HepG2 (cell line): ENCODE results near the gene ZSWIM6. TPM values are rescaled to one million over a fixed set of nuclear protein-coding genes. Genes with fewer than 3 reads are reported as not detected.

Experiments
- EEA1 ChIP-seq: sonication (generic); formaldehyde crosslinking; IDR thresholded peaks from 2 replicates; pipeline ENCODE4 v1.5.1; 2020; ENCODE audit warnings: mild to moderate bottlenecking, missing genetic modification reagents, borderline replicate concordance
- GFI1 ChIP-seq: sonication (generic); formaldehyde crosslinking; IDR thresholded peaks from 2 replicates; pipeline ENCODE4 v1.5.0; 2020; ENCODE audit warnings: missing genetic modification reagents, mild to moderate bottlenecking, borderline replicate concordance
- HMG20B ChIP-seq: conservative IDR thresholded peaks from 2 replicates; pipeline ENCODE4 v1.6.1; 2016; ENCODE audit warnings: missing genetic modification reagents, missing compliant biosample characterization
- HOMEZ ChIP-seq: IDR thresholded peaks from 2 replicates; pipeline ENCODE4 v1.6.1; 2016; ENCODE audit warnings: low read depth
- HOXA3 ChIP-seq: sonication (generic); formaldehyde crosslinking; IDR thresholded peaks from 2 replicates; pipeline ENCODE4 v1.5.0; 2020; ENCODE audit warnings: missing genetic modification reagents
- MBNL3 ChIP-seq: fragments of 250-450 bp; sonication (Bioruptor Pico); conservative IDR thresholded peaks from 2 replicates; pipeline ENCODE4 v1.8.0; 2022; ENCODE audit warnings: mild to moderate bottlenecking, inconsistent platforms
- RBAK ChIP-seq: sonication (generic); formaldehyde crosslinking; IDR thresholded peaks from 2 replicates; pipeline ENCODE4 v1.5.1; 2020; ENCODE audit warnings: mild to moderate bottlenecking, missing genetic modification reagents
- SMARCC2 ChIP-seq: fragments of 450-650 bp; IDR thresholded peaks from 2 replicates; pipeline ENCODE4 v1.6.1; 2017; ENCODE audit warnings: antibody characterized with exemption, mild to moderate bottlenecking
- TBX2 ChIP-seq: sonication (generic); formaldehyde crosslinking; IDR thresholded peaks from 2 replicates; pipeline ENCODE4 v1.5.0; 2020; ENCODE audit warnings: missing genetic modification reagents, mild to moderate bottlenecking, borderline replicate concordance
- ZNF101 ChIP-seq: sonication (generic); formaldehyde crosslinking; IDR thresholded peaks from 2 replicates; pipeline ENCODE4 v1.4.0; 2020; ENCODE audit warnings: mild to moderate bottlenecking, low read depth, missing genetic modification reagents, borderline replicate concordance
- ZNF225 ChIP-seq: sonication (generic); formaldehyde crosslinking; IDR thresholded peaks from 2 replicates; pipeline ENCODE4 v1.4.0; 2020; ENCODE audit warnings: mild to moderate bottlenecking, missing genetic modification reagents
- ZNF414 ChIP-seq: sonication (generic); formaldehyde crosslinking; IDR thresholded peaks from 2 replicates; pipeline ENCODE4 v1.5.0; 2020; ENCODE audit warnings: missing genetic modification reagents
- ZNF432 ChIP-seq: sonication (generic); formaldehyde crosslinking; IDR thresholded peaks from 2 replicates; pipeline ENCODE4 v1.5.0; 2020; ENCODE audit warnings: missing genetic modification reagents, mild to moderate bottlenecking, borderline replicate concordance
- ZNF512 ChIP-seq: sonication (generic); formaldehyde crosslinking; IDR thresholded peaks from 2 replicates; pipeline ENCODE4 v1.4.0; 2020; ENCODE audit warnings: mild to moderate bottlenecking, missing genetic modification reagents
- ZNF550 ChIP-seq: sonication (generic); formaldehyde crosslinking; IDR thresholded peaks from 2 replicates; pipeline ENCODE4 v1.4.0; 2020; ENCODE audit warnings: mild to moderate bottlenecking, missing genetic modification reagents, borderline replicate concordance
- ZNF704 ChIP-seq: sonication (generic); formaldehyde crosslinking; IDR thresholded peaks from 2 replicates; pipeline ENCODE4 v1.8.1; 2023; ENCODE audit warnings: mild to moderate bottlenecking, inconsistent platforms, moderate library complexity, missing genetic modification reagents, borderline replicate concordance
- ZNF839 ChIP-seq: sonication (generic); formaldehyde crosslinking; IDR thresholded peaks from 2 replicates; pipeline ENCODE4 v1.4.0; 2020; ENCODE audit warnings: missing genetic modification reagents, mild to moderate bottlenecking, borderline replicate concordance
- ZUFSP ChIP-seq: sonication (generic); formaldehyde crosslinking; IDR thresholded peaks from 2 replicates; pipeline ENCODE4 v1.9.0; 2021; ENCODE audit warnings: missing genetic modification reagents, mild to moderate bottlenecking, borderline replicate concordance
- polyA plus RNA-seq, 8 experiments: library from polyadenylated mRNA; depleted of rRNA in 3 of 8; stranded (reverse) in 7 of 8; unstranded in 1 of 8; fragments of >200 nt; fragmentation: Illumina TruSeq in 4 of 8; extraction: Trizol in 4 of 8; gene quantifications; 2 replicates each; pipeline versions ENCODE4 v1.2.1 to v1.2.3, GENCODE V29; 2011 to 2016; ENCODE audit warnings: low read depth in 4 of 8, missing spikeins in 1 of 8, mixed read lengths in 1 of 8; ENCODE audit not compliant: insufficient read depth in 1 of 8
- total RNA-seq, 5 experiments: library from RNA; depleted of rRNA; stranded (reverse); fragments of >200 nt; fragmentation: Illumina TruSeq; extraction: Trizol; gene quantifications; 2 replicates each; pipeline ENCODE4 v1.2.3, GENCODE V29; 2016; ENCODE audit warnings: low read depth in 1 of 5

The ZSWIM6 gene
- total and polyA plus RNA-seq, 2 of the 13 experiments (the other 11 are each of a cell fraction or from before 2014, with no cell fraction given): 0.82 to 1.9 TPM

- TF ChIP-seq ZNF512 (no peak), MBNL3 (CRISPR knock-in tag) (no peak), ZNF839 (CRISPR knock-in tag) (no peak), HMG20B (CRISPR knock-in tag) (peak; percentile 73), ZNF550 (CRISPR knock-in tag) (0 out of 2 replicates have a peak, but pooled peaks have one; percentile 70), HOMEZ (CRISPR knock-in tag) (peak; percentile 96), ZNF414 (CRISPR knock-in tag) (0 out of 2 replicates have a peak, but pooled peaks have one; percentile 69), HOXA3 (CRISPR knock-in tag) (peak; percentile 82), RBAK (CRISPR knock-in tag) (no peak), ZNF225 (CRISPR knock-in tag) (no peak), ZNF432 (no peak), TBX2 (peak; percentile 72), GFI1 (CRISPR knock-in tag) (peak; percentile 73), ZNF704 (CRISPR knock-in tag) (no peak), SMARCC2 (peak; percentile 87; the same call in 1 of the 2 replicates), ZNF101 (CRISPR knock-in tag) (no peak), EEA1 (CRISPR knock-in tag) (no peak), ZUFSP (CRISPR knock-in tag) (no peak)
Measured at GRCh38 chr5:61301341-61302199, 30.5 kb upstream of the ZSWIM6 start (continued).
